A673 (cell line): ENCODE results near the gene FZD1.

ENCODE experiments used
- EZH2 ChIP-seq: fragments of 200-600 bp; sonication (generic); IDR thresholded peaks from 2 replicates; pipeline ENCODE4 v1.6.1; 2017; ENCODE audit warnings: borderline replicate concordance, low read depth, mild to moderate bottlenecking, mixed read lengths, antibody characterized with exemption, low read length; ENCODE audit not compliant: poor library complexity, severe bottlenecking
- TF ChIP-seq, protein P1 (sequence below): fragments of 300-800, 200-600 bp; sonication (generic); conservative IDR thresholded peaks from 2 replicates; pipeline ENCODE4 v1.5.1; 2017; ENCODE audit warnings: low read depth, mild to moderate bottlenecking, antibody characterized with exemption, low read length, moderate library complexity, mixed read lengths

DNA sequence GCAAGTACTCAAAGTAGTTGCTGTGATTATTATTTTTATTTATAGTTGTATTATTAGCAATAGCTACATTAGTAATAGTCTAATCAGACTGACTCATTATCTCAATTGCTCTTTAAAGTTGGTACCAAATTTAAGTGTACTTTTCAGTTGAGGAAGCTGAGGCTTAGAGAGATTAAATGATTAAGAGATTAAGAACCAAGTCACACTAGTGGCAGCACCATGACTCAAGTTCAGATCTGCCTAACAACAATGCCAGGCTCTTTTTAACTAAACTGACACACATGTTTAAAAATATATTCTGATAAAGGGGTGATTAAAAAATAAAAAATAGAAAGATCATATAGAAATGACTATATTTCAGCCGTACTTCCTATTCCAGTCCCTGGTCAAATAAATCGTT is 42.0 kb downstream of the FZD1 start:
- TF ChIP-seq, protein P1, sequence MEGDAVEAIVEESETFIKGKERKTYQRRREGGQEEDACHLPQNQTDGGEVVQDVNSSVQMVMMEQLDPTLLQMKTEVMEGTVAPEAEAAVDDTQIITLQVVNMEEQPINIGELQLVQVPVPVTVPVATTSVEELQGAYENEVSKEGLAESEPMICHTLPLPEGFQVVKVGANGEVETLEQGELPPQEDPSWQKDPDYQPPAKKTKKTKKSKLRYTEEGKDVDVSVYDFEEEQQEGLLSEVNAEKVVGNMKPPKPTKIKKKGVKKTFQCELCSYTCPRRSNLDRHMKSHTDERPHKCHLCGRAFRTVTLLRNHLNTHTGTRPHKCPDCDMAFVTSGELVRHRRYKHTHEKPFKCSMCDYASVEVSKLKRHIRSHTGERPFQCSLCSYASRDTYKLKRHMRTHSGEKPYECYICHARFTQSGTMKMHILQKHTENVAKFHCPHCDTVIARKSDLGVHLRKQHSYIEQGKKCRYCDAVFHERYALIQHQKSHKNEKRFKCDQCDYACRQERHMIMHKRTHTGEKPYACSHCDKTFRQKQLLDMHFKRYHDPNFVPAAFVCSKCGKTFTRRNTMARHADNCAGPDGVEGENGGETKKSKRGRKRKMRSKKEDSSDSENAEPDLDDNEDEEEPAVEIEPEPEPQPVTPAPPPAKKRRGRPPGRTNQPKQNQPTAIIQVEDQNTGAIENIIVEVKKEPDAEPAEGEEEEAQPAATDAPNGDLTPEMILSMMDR, result no peak
- TF ChIP-seq EZH2, result no peak
